Measurements from ENCODE around the gene ITGAV. TPM values are rescaled to one million over a fixed set of nuclear protein-coding genes. Genes with fewer than 3 reads are reported as not detected.

The ITGAV gene
- polyA plus RNA-seq = 1 to 10 TPM; 1.3 to 4.0 (median 3.3) TPM

- Mint-ChIP-seq H3K36me3 (no peaks in the 10 kb centered on the region), H3K27me3 (ENCODE audit: low read depth in 3 of 3) (peaks cover 2 to 5% (median 3%) of the 10 kb centered on the region in 3 donors), H3K4me1 (peaks cover 32 to 41% of the 10 kb centered on the region in 2 donors), H3K4me3 (peak within 1 kb of the TSS; percentile 88 to 97 (median 88)), H3K27ac (peak within 1 kb of the TSS; percentile 80 to 92 (median 88)), H3K9me3 (no peaks in the 10 kb centered on the region)
- DNase-seq = peak; percentile 76 to 82 (median 80)
Measured at GRCh38 chr2:186589612-186590349, at the start of gene ITGAV. Gene ITGAV (plus strand): TSS chr2:186590056. CDS start chr2:186590339, 283 bp downstream.

DNA sequence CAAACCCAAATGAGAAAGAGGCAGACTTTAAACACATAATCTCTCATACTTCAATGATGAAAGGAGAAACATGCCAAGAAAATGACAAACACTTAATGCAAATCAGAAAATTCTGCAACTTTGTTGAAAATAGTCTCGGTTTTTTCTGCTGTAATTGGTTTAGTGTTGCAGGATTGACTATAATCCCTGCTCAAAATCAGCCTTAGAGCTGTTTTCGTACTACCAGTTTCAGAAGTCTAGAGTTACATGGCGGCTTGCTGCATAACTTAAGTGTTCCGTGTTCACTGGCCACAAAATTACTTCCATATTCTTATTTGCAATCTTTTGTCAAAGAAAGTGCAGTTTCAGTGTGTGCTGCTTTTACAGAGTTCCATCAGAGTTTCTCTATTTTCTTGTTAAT lies 48.9 kb upstream of the ITGAV start:
- H3K27me3 Mint-ChIP-seq (ENCODE audit: low read depth in 3 of 3) = peaks cover 2 to 9% (median 2%) of the 10 kb centered on the region in 3 donors
- no peaks in the 10 kb centered on the region for H3K36me3 Mint-ChIP-seq
- H3K4me1 Mint-ChIP-seq = no peaks in the 10 kb centered on the region
- H3K4me3 Mint-ChIP-seq = no peak overlapping the region
- DNase-seq = no peak
- H3K9me3 Mint-ChIP-seq = no peaks in the 10 kb centered on the region
- H3K27ac Mint-ChIP-seq = no peak overlapping the region

DNA sequence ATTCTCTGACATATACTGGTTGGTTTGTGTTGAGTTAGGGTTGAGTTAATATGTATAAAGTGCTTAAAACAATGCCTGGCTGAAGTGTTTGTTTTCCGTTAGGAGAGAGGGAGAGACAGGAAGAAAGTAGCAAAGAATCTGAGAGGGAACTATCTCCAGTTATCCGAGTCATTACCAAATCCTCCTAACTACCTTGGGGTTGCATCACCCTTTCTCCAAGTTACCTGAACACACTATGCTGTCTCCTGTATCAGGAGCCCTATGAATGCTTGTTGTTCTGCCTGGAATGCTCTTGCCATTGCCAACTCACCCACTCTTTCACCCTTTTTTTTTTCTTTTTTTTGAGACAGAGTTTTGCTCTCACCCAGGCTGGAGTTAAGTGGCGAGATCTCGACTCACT lies 47.9 kb upstream of the ITGAV start:
- Mint-ChIP-seq H3K36me3 (no peaks in the 10 kb centered on the region), H3K27me3 (ENCODE audit: low read depth in 3 of 3) (peaks cover 2 to 3% (median 2%) of the 10 kb centered on the region in 3 donors), H3K9me3 (no peaks in the 10 kb centered on the region), H3K4me1 (no peaks in the 10 kb centered on the region), H3K27ac (no peak overlapping the region), H3K4me3 (no peak overlapping the region)
- DNase-seq = no peak

DNA sequence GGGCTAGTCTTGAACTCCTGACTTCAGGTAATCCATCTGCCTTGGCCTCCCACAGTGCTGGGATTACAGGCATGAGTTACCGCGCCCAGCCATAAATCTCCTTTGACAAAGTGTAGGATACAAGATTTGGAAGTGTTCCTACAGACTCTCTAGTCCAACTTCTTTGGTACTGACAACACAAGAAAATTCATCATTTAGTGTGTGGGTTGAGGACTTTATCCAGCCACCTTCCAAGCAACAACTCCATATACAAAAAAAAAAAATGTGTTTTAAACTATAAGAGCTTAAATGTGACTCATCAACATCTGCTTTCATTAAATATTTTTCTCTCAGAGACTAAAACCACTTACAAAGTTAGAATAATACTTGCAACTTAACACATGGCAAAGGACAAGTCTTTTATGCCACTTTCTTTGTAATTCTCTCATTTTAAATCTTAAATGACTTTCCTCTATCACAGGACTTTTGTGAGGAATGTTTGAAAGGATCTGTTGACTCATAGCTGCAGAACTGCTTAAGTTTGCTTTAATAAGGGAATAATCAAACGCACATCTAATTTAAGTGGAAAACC lies 46.2 kb upstream of the ITGAV start:
- Mint-ChIP-seq H3K27ac (no peak overlapping the region), H3K4me1 (no peaks in the 10 kb centered on the region), H3K9me3 (no peaks in the 10 kb centered on the region), H3K36me3 (no peaks in the 10 kb centered on the region), H3K27me3 (ENCODE audit: low read depth in 3 of 3) (peaks cover 0 to 2% (median 2%) of the 10 kb centered on the region in 3 donors), H3K4me3 (no peak overlapping the region)
- no peak for DNase-seq

DNA sequence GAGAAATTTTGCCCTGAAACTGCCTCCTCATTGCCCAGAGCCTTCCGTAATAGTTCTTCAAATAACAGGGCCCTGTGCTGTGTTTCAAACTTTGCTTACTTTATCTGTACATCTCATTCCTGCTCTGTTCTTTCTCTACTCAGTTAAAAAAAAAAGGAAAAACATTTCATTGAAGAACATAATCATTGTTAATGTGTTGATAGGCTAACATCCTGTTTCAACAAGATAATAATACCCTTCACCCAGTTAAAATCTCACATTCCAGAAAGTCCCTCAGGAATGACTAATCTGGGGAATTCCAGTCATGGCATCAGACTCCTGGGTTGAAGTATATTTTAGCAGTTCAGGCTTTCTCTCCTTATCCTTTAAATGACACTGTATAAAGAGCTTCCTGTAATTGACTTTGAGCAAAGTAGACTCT lies 45.6 kb upstream of the ITGAV start:
- H3K9me3 Mint-ChIP-seq = no peaks in the 10 kb centered on the region
- H3K4me1 Mint-ChIP-seq = no peaks in the 10 kb centered on the region
- H3K4me3 Mint-ChIP-seq = no peak overlapping the region
- H3K27ac Mint-ChIP-seq = no peak overlapping the region
- DNase-seq = no peak
- peaks cover 0 to 2% (median 2%) of the 10 kb centered on the region in 3 donors for H3K27me3 Mint-ChIP-seq (ENCODE audit: low read depth in 3 of 3)
- no peaks in the 10 kb centered on the region for H3K36me3 Mint-ChIP-seq

DNA sequence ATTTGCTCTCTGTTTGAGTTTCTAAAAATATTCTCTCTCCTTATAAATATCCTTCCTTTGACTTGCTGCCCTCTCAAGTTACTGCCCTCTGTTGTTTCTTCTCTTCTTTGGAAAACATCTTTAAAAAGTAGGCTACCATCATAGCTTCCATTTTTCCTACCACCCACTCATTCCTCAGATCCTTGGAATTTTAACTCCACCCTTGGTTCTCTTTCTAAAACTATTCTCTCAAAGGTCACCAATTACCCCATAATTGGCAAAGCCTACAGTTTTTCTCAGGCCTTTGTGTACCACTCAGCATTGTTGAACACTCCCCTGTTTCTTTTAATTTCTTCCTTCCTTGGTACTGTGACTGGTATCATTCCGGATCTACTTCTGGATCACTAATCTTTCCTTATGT lies 43.0 kb upstream of the ITGAV start:
- H3K4me1 Mint-ChIP-seq = no peaks in the 10 kb centered on the region
- H3K27me3 Mint-ChIP-seq (ENCODE audit: low read depth in 3 of 3) = peaks cover 2 to 4% (median 3%) of the 10 kb centered on the region in 3 donors
- H3K36me3 Mint-ChIP-seq = no peaks in the 10 kb centered on the region
- no peak for DNase-seq
- H3K27ac Mint-ChIP-seq = no peak overlapping the region
- H3K9me3 Mint-ChIP-seq = no peaks in the 10 kb centered on the region
- H3K4me3 Mint-ChIP-seq = no peak overlapping the region

GRCh38 chr2:186551323-186552050 lies 38.4 kb upstream of the ITGAV start:
- DNase-seq = no peak
- Mint-ChIP-seq H3K36me3 (no peaks in the 10 kb centered on the region), H3K27me3 (ENCODE audit: low read depth in 3 of 3) (peaks cover 2 to 7% (median 2%) of the 10 kb centered on the region in 3 donors), H3K9me3 (no peaks in the 10 kb centered on the region), H3K4me1 (no peaks in the 10 kb centered on the region), H3K27ac (no peak overlapping the region), H3K4me3 (no peak overlapping the region)

- peaks cover 0 to 3% (median 0%) of the 10 kb centered on the region in 3 donors for H3K36me3 Mint-ChIP-seq
- DNase-seq = no peak
- no peak overlapping the region for H3K4me3 Mint-ChIP-seq
- no peaks in the 10 kb centered on the region for H3K9me3 Mint-ChIP-seq
- H3K4me1 Mint-ChIP-seq = no peaks in the 10 kb centered on the region
- H3K27ac Mint-ChIP-seq = no peak overlapping the region
- peaks cover 2 to 7% (median 2%) of the 10 kb centered on the region in 3 donors for H3K27me3 Mint-ChIP-seq (ENCODE audit: low read depth in 3 of 3)
Measured at GRCh38 chr2:186554429-186554828, 35.4 kb upstream of the ITGAV start.

DNA sequence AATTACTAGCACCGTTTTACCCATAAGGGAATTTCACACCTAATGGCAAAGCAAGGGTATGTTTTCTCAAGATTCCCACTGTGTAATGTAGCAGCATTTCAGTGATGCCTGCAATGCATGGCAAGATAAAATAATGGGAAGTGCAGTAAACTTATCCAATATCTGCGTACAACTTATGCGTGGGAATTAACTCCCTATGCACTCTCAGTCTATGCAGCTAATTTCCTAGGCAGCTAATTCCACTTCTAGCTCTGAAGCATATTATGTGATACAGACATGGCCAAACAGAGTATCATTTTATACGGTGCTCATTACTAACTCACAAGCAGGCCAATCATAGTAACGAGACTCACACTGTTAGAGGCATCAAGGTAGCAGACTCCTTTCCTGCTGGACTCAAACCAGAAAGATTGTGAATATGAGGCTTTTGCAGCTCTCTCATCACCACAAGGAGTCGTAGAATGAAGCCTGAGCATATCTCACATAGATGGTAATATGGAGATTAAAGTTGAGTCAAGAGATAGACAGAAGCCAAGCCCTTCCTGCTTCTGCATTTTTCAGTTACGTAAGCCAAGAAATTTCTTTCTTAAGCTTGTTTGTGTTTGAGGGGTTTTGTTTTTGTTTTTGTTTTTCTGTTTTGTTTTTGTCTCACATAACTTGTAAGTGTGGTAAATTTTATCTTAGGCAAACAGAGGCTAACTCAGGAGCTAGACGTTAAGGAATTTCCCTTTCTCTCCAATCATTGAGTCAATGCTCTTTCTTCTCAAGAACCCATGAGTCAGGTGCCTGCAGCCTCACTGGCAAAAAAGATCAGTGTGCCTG lies 34.8 kb upstream of the ITGAV start:
- Mint-ChIP-seq H3K36me3 (peaks cover 0 to 3% (median 0%) of the 10 kb centered on the region in 3 donors), H3K4me1 (no peaks in the 10 kb centered on the region), H3K27ac (no peak overlapping the region), H3K27me3 (ENCODE audit: low read depth in 3 of 3) (peaks cover 2 to 5% (median 2%) of the 10 kb centered on the region in 3 donors), H3K4me3 (no peak overlapping the region), H3K9me3 (no peaks in the 10 kb centered on the region)
- no peak for DNase-seq

DNA sequence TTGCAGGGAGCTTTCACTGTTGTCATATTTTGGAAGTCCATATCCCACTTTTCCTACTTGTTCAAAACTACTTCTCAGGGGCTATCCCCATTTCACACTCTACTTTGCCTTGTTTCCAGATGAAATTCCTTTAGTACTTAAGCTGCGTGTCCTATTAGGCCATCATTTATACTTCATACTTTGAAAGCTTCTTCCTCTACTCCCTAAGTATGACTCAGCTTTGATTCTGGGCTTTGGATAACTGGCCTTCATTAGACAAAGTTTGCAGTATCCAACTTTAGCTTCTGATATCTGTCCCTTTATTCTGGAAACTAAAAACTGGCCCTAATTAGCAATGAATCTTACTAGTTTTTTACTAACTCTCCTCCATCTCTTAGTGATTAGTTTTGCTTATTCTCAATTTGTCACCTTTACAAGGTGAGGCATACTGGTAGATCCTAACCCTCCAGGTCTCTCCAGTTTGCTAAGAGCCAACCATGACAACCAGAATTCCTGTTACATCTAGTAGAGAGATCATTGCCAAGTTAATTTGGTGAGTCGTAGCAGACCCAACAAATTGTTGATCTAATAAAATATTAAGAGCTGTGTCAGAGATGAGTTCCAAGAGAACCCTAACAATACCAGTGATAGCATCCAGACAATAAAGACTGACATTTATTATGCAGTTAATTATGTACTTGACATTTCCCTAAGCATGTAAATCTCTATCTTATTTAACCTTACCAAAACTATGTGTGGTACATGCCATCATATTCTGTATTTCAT lies 31.2 kb upstream of the ITGAV start:
- Mint-ChIP-seq H3K4me1 (no peaks in the 10 kb centered on the region), H3K9me3 (peaks cover 0 to under 1% (median 0%) of the 10 kb centered on the region in 6 donors), H3K4me3 (no peak overlapping the region), H3K27me3 (ENCODE audit: low read depth in 3 of 3) (peaks cover 0 to 2% (median 1%) of the 10 kb centered on the region in 3 donors), H3K27ac (no peak overlapping the region), H3K36me3 (peaks cover 0 to 3% (median 0%) of the 10 kb centered on the region in 3 donors)
- DNase-seq = no peak

DNA sequence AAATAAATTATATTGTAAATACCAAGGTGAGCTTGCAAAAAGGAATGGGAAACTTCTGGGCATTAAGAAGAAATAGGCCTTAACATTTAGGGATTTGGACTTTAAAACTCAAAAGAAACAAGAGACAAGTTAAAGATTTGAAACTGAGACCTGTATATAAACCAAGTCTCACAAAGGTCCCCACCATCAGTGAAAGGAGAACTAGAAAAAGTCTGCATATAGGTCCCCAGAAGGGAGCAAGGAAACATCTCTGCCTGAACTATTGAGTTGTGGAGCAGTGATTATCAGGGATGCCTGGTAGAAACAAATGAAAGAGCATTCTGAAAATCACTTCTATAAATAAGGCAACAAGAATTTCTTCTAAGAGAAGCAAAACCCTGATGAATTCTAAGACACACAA lies 30.5 kb upstream of the ITGAV start:
- no peak overlapping the region for H3K27ac Mint-ChIP-seq
- no peak for DNase-seq
- H3K4me3 Mint-ChIP-seq = no peak overlapping the region
- peaks cover 0 to 3% (median 2%) of the 10 kb centered on the region in 3 donors for H3K27me3 Mint-ChIP-seq (ENCODE audit: low read depth in 3 of 3)
- H3K4me1 Mint-ChIP-seq = no peaks in the 10 kb centered on the region
- H3K9me3 Mint-ChIP-seq = peaks cover 0 to 2% (median 0%) of the 10 kb centered on the region in 6 donors
- peaks cover 0 to 3% (median 0%) of the 10 kb centered on the region in 3 donors for H3K36me3 Mint-ChIP-seq

DNA sequence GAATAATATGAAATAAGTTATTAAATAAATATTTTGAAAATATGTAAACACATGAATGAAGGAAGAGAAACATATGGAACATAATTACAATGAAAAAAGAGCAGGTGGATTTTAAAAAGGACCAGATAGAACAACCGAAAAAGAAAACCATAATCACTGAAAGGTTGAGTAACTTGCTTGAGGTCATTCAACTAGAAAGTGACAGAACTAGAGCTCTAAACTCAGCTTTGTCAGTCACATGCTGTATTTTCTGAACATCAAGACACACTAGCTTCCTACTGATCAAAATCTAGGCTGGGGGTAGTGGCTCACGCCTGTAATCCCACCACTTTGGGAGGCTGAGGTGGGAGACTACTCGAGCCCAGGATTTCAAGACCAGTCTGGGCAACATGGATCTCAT lies 30.0 kb upstream of the ITGAV start:
- DNase-seq = no peak
- Mint-ChIP-seq H3K9me3 (peaks cover 0 to 2% (median 0%) of the 10 kb centered on the region in 6 donors), H3K4me1 (no peaks in the 10 kb centered on the region), H3K27me3 (ENCODE audit: low read depth in 3 of 3) (peaks cover 0 to 3% (median 2%) of the 10 kb centered on the region in 3 donors), H3K36me3 (peaks cover 0 to 3% (median 0%) of the 10 kb centered on the region in 3 donors), H3K27ac (no peak overlapping the region), H3K4me3 (no peak overlapping the region)

GRCh38 chr2:186560254-186560653 lies 29.6 kb upstream of the ITGAV start:
- Mint-ChIP-seq H3K27me3 (ENCODE audit: low read depth in 3 of 3) (peaks cover 0 to 5% (median 3%) of the 10 kb centered on the region in 3 donors), H3K9me3 (peaks cover 0 to 2% (median 0%) of the 10 kb centered on the region in 6 donors), H3K4me1 (no peaks in the 10 kb centered on the region), H3K4me3 (no peak overlapping the region), H3K27ac (no peak overlapping the region), H3K36me3 (peaks cover 0 to 3% (median 0%) of the 10 kb centered on the region in 3 donors)
- DNase-seq = no peak

All from immature natural killer cell (primary cell).